Middle frontal gyrus (tissue), 1 donor: ENCODE data around the gene MYH11.
A peak's percentile ranks its signal among the peaks of the same experiment; 100 is the strongest.
"Not testable (repeated sequence)": the region's sequence is repeated elsewhere in the genome, so short reads cannot be mapped to it uniquely, and the experiment has no call there.

ENCODE experiments used
- DNase-seq: peaks from one replicate; pipeline ENCODE4 v3.0.0-alpha.2; 2015; ENCODE audit warnings: low spot score; ENCODE audit errors: extremely low spot score

Gene MYH11

GRCh38 chr16:15682105-15682570 is 174.7 kb downstream of the MYH11 start:
- no peak for DNase-seq

DNA sequence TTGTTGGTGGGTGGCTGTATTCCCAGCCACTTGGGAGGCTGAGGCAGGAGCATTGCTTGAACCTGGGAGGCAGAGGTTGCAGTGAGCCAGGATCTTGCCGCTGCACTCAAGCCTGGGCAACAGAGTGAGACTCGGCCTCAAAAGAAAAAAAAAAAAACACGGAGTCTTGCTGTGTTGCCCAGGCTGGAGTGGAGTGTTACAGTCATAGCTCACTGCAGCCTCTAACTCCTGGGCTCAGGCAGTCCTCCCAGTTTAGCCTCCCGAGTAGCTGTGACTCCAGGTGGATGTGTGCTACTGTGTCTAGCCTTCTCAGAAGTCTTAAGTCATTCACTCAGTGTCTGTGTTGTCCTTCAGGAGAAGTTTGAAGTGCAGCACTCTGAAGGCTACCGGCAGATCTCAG is 179.4 kb downstream of the MYH11 start:
- DNase-seq = no peak

GRCh38 chr16:15676506-15676905 is 180.3 kb downstream of the MYH11 start:
- no peak for DNase-seq

GRCh38 chr16:15674571-15674970 is 182.3 kb downstream of the MYH11 start:
- no peak for DNase-seq

DNA sequence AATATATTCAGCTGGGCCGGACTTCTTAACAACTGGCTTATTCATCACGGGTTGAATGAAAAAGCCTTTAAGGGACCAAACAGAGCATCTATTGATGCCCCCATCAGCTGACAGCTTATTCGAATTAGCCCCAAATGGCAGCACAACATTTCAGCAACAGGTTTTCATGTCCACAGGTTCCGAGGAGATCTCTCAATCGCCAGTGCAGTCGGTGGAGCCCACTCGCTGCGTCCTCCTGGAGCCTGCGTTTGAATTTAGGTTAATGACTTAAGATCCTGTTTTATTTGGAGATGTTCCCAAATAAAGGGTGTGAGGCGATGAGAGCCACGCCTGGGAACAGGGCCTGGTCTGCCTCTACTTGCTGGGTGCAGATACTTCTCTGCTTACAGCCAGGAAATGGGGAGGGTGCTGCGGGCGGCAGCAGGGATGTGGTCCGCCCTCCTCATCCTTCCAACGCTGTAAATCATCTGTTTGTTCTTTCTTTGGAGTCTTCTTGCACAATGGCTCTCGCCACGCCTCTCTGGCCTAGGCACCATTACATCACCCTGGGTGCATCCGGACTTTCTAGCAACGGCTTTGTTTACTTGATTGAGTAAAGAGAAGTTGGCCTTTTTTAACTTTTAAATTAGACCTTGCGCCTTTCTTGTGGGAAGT is 184.2 kb downstream of the MYH11 start:
- peak; percentile 77 for DNase-seq

- not testable (repeated sequence) for DNase-seq
These were observed 184.7 kb downstream of the MYH11 start for GRCh38 chr16:15672127-15672513.

DNA sequence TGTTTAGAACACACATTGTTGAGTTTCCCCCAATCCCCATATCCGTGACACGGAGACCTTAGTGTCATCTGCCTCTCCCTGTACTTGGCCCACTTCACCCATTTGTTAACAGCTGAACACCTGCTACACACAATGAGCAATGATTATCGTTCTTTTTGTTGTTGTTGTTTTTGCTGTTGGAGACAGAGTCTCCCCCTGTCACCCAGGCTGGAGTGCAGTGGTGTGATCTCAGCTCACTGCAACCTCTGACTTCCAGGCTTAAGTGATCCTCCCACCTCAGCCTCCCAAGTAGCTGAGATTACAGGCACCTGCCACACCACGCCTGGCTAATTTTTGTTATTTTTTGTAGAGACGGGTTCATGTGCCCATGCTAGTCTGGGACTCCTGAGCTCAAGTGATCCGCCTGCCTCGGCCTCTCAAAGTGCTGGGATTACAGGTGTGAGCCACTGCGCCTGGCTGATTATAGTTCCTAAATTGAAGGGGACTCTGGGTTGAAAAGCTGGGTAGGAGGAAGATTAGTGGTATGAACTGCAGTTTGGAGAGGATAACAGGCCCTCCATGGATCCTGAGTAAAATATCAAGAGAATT is 185.2 kb downstream of the MYH11 start:
- DNase-seq = no peak

DNA sequence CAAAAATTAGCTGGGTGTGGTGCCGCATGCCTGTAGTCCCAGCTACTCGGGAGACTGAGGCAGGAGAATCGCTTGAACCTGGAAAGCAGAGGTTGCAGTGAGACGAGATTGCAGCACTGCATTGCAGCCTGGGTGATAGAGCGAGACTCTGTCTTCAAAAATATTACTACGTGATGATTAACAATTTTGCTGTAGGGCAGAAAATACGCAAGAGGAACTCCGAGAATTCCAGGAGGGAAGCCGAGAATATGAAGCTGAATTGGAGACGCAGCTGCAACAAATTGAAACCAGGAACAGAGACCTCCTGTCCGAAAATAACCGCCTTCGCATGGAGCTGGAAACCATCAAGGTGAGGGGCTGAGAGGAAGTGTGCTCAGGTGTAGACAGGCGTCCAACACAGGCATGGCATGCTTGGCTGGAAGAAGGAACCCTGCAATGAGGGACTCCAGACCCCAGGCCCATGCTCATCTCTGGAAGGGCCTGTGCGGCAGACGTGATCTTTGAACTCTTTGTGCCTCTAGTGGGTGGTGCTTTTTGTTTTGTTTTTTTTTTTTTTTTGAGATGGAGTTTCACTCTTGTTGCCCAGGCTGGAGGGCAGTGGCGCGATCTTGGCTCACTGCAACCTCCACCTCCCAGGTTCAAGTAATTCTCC is 189.6 kb downstream of the MYH11 start:
- DNase-seq = no peak

DNA sequence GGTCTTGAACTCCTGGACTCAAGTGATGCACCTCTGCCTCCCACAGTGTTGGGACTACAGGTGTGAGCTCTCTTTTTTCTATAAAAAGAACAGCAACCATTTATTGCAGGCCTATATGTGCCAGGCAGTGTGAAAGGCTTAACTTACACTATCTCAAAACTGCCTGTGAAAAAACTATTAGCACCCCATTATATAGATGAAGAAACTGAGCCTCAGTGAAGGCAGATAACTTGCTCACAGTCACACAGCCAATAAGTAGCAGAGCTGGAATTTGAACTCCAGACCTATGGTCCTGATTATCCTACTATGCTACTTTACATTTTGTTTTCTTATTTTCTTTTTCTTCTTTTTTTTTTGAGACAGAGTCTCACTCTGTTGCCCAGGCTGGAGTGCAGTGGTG is 191.7 kb downstream of the MYH11 start:
- DNase-seq = no peak

GRCh38 chr16:15660203-15660601 is 196.6 kb downstream of the MYH11 start:
- no peak for DNase-seq

DNA sequence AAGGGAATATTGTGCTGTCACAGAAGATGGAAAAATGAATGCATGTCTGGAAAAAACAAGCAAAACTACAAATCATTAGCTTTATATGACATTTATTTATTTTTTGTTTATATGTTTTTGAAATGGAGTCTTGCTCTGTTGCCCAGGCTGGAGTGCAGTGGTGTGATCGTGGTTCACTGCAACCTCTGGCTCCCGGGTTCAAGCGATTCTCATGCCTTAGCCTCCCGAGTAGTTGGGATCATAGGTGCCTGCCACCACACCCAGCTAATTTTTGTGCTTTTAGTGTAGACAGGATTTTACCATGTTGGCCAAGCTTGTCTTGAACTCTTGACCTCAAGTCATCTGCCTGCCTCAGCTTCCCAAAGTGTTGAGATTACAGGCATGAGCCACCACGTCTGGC is 198.3 kb downstream of the MYH11 start:
- DNase-seq = no peak

DNA sequence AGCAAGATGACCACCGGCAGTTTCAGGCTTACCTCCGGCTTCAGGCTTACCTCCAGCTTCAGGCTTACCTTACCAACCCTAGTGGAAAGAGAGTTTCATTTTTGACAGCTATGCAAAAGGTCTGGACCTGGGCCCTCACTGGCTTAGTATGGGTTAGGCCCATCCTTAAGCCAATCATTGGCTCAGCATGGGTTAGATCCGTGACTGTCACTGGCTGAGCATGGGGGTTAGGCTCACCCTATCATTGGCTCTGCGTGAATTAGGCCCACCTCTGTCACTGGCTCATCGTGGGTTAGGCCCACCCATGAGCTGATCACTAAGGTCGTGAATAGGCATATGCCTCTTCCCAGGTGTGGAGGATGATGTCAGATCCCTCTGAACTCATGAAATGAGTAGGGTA is 198.7 kb downstream of the MYH11 start:
- DNase-seq = no peak

DNA sequence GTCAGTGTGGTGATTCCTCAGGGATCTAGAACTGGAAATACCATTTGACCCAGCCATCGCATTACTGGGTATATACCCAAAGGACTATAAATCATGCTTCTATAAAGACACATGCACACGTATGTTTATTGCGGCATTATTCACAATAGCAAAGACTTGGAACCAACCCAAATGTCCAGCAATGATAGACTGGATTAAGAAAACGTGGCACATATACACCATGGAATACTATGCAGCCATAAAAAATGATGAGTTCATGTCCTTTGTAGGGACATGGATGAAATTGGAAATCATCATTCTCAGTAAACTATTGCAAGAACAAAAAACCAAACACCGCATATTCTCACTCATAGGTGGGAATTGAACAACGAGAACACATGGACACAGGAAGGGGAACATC is 201.3 kb downstream of the MYH11 start:
- DNase-seq = not testable (repeated sequence)

DNA sequence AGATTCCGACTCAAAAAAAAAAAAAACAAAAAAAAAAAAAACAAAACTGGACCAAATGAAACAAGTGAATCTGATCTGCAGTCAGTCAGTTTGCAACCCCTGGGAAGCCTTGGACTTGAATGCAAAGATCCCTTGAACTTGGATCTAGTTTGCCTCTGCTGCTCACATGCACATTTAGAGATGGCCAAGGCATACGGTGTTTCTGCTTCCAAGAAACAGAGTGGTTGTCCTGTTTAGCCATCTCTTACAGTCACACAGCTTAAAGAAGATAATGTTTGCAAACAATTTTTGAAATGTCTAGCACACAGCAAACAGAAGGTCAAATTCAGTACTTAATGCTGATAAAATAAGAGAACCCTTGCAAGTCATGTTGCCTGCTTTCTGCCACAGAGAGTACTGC is 202.2 kb downstream of the MYH11 start:
- no peak for DNase-seq

DNA sequence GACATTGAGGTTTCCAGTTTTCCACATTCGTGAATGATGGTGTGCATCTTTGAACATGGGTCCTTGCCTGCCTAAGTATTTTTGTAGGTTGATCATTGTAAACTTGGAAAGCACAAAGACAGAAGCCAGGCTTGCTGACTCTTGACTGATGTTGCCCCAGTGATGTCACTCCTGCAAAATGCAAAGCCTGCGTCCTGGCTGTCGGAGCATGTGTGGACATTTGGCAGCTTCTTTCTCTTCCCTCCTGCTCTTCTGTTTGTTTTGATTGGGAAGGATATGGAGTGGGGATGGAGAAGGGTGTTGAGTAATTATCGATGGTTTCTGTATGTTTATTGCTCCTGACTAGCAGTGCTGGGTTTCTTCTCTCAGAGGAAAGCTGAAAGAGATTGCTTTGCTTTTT is 203.6 kb downstream of the MYH11 start:
- DNase-seq = no peak
